Activated naive CD8-positive, alpha-beta T cell (primary cell): Measurements from ENCODE around the gene CCDC116.
A peak's percentile ranks its signal among the peaks of the same experiment; 100 is the strongest.
"Not testable (repeated sequence)": the region's sequence is repeated elsewhere in the genome, so short reads cannot be mapped to it uniquely, and the experiment has no call there.

Source experiments
- H3K27ac Mint-ChIP-seq: one replicate; pipeline ENCODE4 v1.8.0; 2021; ENCODE audit warnings: mixed read lengths
- H3K27me3 Mint-ChIP-seq: one replicate; pipeline ENCODE4 v1.8.0; 2021; ENCODE audit warnings: mixed read lengths
- H3K36me3 Mint-ChIP-seq: one replicate; pipeline ENCODE4 v1.8.0; 2021; ENCODE audit warnings: mixed read lengths
- H3K4me1 Mint-ChIP-seq: one replicate; pipeline ENCODE4 v1.8.0; 2021; ENCODE audit warnings: low read depth, mixed read lengths
- H3K4me3 Mint-ChIP-seq: one replicate; pipeline ENCODE4 v1.8.0; 2021; ENCODE audit warnings: mild to moderate bottlenecking, mixed read lengths
- H3K9me3 Mint-ChIP-seq: one replicate; pipeline ENCODE4 v1.8.0; 2021; ENCODE audit warnings: low read depth, mixed read lengths

Gene CCDC116

GRCh38 chr22:21634081-21634480 lies 1.5 kb downstream of the CCDC116 start:
- no peaks in the 10 kb centered on the region for H3K36me3 Mint-ChIP-seq
- H3K9me3 Mint-ChIP-seq, result no peaks in the 10 kb centered on the region
- H3K27me3 Mint-ChIP-seq, result no peaks in the 10 kb centered on the region
- no peak overlapping the region for H3K27ac Mint-ChIP-seq
- H3K4me3 Mint-ChIP-seq, result no peak overlapping the region
- peaks cover 14% of the 10 kb centered on the region for H3K4me1 Mint-ChIP-seq

GRCh38 chr22:21634844-21635243 lies 2.3 kb downstream of the CCDC116 start:
- Mint-ChIP-seq H3K27me3 (no peaks in the 10 kb centered on the region), H3K9me3 (no peaks in the 10 kb centered on the region), H3K4me1 (peaks cover 11% of the 10 kb centered on the region), H3K4me3 (no peak overlapping the region), H3K36me3 (no peaks in the 10 kb centered on the region), H3K27ac (no peak overlapping the region)

- Mint-ChIP-seq H3K36me3 (no peaks in the 10 kb centered on the region), H3K4me1 (peaks cover 6% of the 10 kb centered on the region), H3K27me3 (no peaks in the 10 kb centered on the region), H3K4me3 (no peak overlapping the region), H3K27ac (no peak overlapping the region), H3K9me3 (no peaks in the 10 kb centered on the region)
Measured at GRCh38 chr22:21635771-21636510, 3.4 kb downstream of the CCDC116 start.

- Mint-ChIP-seq H3K4me3 (no peak overlapping the region), H3K4me1 (peaks cover 11% of the 10 kb centered on the region), H3K36me3 (no peaks in the 10 kb centered on the region), H3K27me3 (no peaks in the 10 kb centered on the region), H3K27ac (no peak overlapping the region), H3K9me3 (no peaks in the 10 kb centered on the region)
Measured at GRCh38 chr22:21636629-21637218, 4.2 kb downstream of the CCDC116 start.

GRCh38 chr22:21637450-21637849 lies 4.9 kb downstream of the CCDC116 start:
- H3K27ac Mint-ChIP-seq, H3K27me3 Mint-ChIP-seq, H3K9me3 Mint-ChIP-seq, H3K36me3 Mint-ChIP-seq, H3K4me3 Mint-ChIP-seq: not testable (repeated sequence)
- H3K4me1 Mint-ChIP-seq, result peaks cover 11% of the 10 kb centered on the region

GRCh38 chr22:21639359-21639758 lies 6.8 kb downstream of the CCDC116 start:
- no peaks in the 10 kb centered on the region for H3K9me3 Mint-ChIP-seq
- H3K27ac Mint-ChIP-seq, result no peak overlapping the region
- H3K4me3 Mint-ChIP-seq, result no peak overlapping the region
- no peaks in the 10 kb centered on the region for H3K27me3 Mint-ChIP-seq
- peaks cover 5% of the 10 kb centered on the region for H3K36me3 Mint-ChIP-seq
- H3K4me1 Mint-ChIP-seq, result peaks cover 21% of the 10 kb centered on the region

GRCh38 chr22:21640810-21641209 lies 8.2 kb downstream of the CCDC116 start:
- H3K36me3 Mint-ChIP-seq, result peaks cover 5% of the 10 kb centered on the region

GRCh38 chr22:21641417-21641788 lies 8.8 kb downstream of the CCDC116 start:
- Mint-ChIP-seq H3K36me3 (peaks cover 6% of the 10 kb centered on the region), H3K4me3 (peak overlapping the region; percentile 93), H3K27ac (peak overlapping the region; percentile 86), H3K9me3 (no peaks in the 10 kb centered on the region), H3K27me3 (no peaks in the 10 kb centered on the region), H3K4me1 (peaks cover 24% of the 10 kb centered on the region)

More at GRCh38 chr22:21640810-21641209, 8.2 kb downstream of the CCDC116 start:
- Mint-ChIP-seq H3K27me3 (no peaks in the 10 kb centered on the region), H3K4me3 (peak overlapping the region; percentile 93), H3K27ac (peak overlapping the region; percentile 86), H3K9me3 (no peaks in the 10 kb centered on the region), H3K4me1 (peaks cover 21% of the 10 kb centered on the region)

GRCh38 chr22:21641789-21642583 lies 9.4 kb downstream of the CCDC116 start, which contains the start of gene SDF2L1:
SDF2L1 (plus strand) TSS chr22:21642302; CDS start chr22:21642337, 35 bp downstream.
- Mint-ChIP-seq H3K4me3 (peak within 1 kb of the TSS; percentile 93), H3K27me3 (no peaks in the 10 kb centered on the region), H3K4me1 (peaks cover 29% of the 10 kb centered on the region), H3K36me3 (peaks cover 8% of the 10 kb centered on the region), H3K9me3 (no peaks in the 10 kb centered on the region), H3K27ac (peak within 1 kb of the TSS; percentile 89)

- H3K36me3 Mint-ChIP-seq, result peaks cover 8% of the 10 kb centered on the region
- peak overlapping the region; percentile 89 for H3K27ac Mint-ChIP-seq
- H3K4me3 Mint-ChIP-seq, result peak overlapping the region; percentile 93
- no peaks in the 10 kb centered on the region for H3K27me3 Mint-ChIP-seq
- H3K9me3 Mint-ChIP-seq, result no peaks in the 10 kb centered on the region
- peaks cover 29% of the 10 kb centered on the region for H3K4me1 Mint-ChIP-seq
Measured at GRCh38 chr22:21642584-21643448, 10.3 kb downstream of the CCDC116 start.

GRCh38 chr22:21643533-21644357 lies 11.2 kb downstream of the CCDC116 start:
- no peaks in the 10 kb centered on the region for H3K27me3 Mint-ChIP-seq
- H3K27ac Mint-ChIP-seq, result peak overlapping the region; percentile 28
- H3K36me3 Mint-ChIP-seq, result peaks cover 8% of the 10 kb centered on the region
- H3K9me3 Mint-ChIP-seq, result no peaks in the 10 kb centered on the region
- H3K4me3 Mint-ChIP-seq, result peak overlapping the region; percentile 93
- H3K4me1 Mint-ChIP-seq, result peaks cover 29% of the 10 kb centered on the region

GRCh38 chr22:21645513-21645912 lies 13.0 kb downstream of the CCDC116 start:
- H3K9me3 Mint-ChIP-seq, H3K36me3 Mint-ChIP-seq, H3K27me3 Mint-ChIP-seq, H3K4me3 Mint-ChIP-seq, H3K27ac Mint-ChIP-seq: not testable (repeated sequence)
- peaks cover 33% of the 10 kb centered on the region for H3K4me1 Mint-ChIP-seq

GRCh38 chr22:21646608-21647590 lies 14.3 kb downstream of the CCDC116 start:
- peak overlapping the region; percentile 64 for H3K27ac Mint-ChIP-seq
- H3K4me1 Mint-ChIP-seq, result peaks cover 38% of the 10 kb centered on the region
- H3K9me3 Mint-ChIP-seq, result no peaks in the 10 kb centered on the region
- no peaks in the 10 kb centered on the region for H3K27me3 Mint-ChIP-seq
- H3K4me3 Mint-ChIP-seq, result peak overlapping the region; percentile 59
- H3K36me3 Mint-ChIP-seq, result peaks cover 8% of the 10 kb centered on the region
